Mesothelial cell of epicardium (in vitro differentiated cells): ENCODE measurements around the gene PML. TPM values are rescaled to one million over a fixed set of nuclear protein-coding genes. Genes with fewer than 3 reads are reported as not detected.
A peak's percentile ranks its signal among the peaks of the same experiment; 100 is the strongest.

Experiments used
- DNase-seq, 2 experiments: peaks; one replicate each; pipeline ENCODE4 v3.0.0; 2021; ENCODE audit warnings: low spot score in 2 of 2; ENCODE audit not compliant: unreplicated experiment in 2 of 2
- H3K27ac Mint-ChIP-seq: 2 replicates; pipeline ENCODE4 v1.8.0; 2021; ENCODE audit warnings: mixed read lengths
- H3K27me3 Mint-ChIP-seq: 2 replicates; pipeline ENCODE4 v1.8.0; 2021; ENCODE audit warnings: low read depth, mixed read lengths
- H3K36me3 Mint-ChIP-seq: 2 replicates; pipeline ENCODE4 v1.8.0; 2021; ENCODE audit warnings: mixed read lengths
- H3K4me1 Mint-ChIP-seq: 2 replicates; pipeline ENCODE4 v1.8.0; 2021; ENCODE audit warnings: mixed read lengths
- H3K4me3 Mint-ChIP-seq: 2 replicates; pipeline ENCODE4 v1.8.0; 2021; ENCODE audit warnings: mild to moderate bottlenecking, moderate library complexity, mixed read lengths
- H3K9me3 Mint-ChIP-seq: 2 replicates; pipeline ENCODE4 v1.8.0; 2021; ENCODE audit warnings: mixed read lengths
- total RNA-seq: library from RNA; stranded (reverse); gene quantifications from 3 replicates; pipeline ENCODE4 v1.2.1, GENCODE V29; 2021
- TF ChIP-seq, protein P1 (sequence below): fragments of 200-600 bp; sonication (generic); IDR thresholded peaks from one replicate; pipeline ENCODE4 v1.5.0; 2021; ENCODE audit warnings: antibody characterized with exemption; ENCODE audit not compliant: unreplicated experiment

PML gene, protein sequence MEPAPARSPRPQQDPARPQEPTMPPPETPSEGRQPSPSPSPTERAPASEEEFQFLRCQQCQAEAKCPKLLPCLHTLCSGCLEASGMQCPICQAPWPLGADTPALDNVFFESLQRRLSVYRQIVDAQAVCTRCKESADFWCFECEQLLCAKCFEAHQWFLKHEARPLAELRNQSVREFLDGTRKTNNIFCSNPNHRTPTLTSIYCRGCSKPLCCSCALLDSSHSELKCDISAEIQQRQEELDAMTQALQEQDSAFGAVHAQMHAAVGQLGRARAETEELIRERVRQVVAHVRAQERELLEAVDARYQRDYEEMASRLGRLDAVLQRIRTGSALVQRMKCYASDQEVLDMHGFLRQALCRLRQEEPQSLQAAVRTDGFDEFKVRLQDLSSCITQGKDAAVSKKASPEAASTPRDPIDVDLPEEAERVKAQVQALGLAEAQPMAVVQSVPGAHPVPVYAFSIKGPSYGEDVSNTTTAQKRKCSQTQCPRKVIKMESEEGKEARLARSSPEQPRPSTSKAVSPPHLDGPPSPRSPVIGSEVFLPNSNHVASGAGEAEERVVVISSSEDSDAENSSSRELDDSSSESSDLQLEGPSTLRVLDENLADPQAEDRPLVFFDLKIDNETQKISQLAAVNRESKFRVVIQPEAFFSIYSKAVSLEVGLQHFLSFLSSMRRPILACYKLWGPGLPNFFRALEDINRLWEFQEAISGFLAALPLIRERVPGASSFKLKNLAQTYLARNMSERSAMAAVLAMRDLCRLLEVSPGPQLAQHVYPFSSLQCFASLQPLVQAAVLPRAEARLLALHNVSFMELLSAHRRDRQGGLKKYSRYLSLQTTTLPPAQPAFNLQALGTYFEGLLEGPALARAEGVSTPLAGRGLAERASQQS
- 41.2 to 45.3 TPM (median 43.6 TPM) in 3 replicates for total RNA-seq

DNA sequence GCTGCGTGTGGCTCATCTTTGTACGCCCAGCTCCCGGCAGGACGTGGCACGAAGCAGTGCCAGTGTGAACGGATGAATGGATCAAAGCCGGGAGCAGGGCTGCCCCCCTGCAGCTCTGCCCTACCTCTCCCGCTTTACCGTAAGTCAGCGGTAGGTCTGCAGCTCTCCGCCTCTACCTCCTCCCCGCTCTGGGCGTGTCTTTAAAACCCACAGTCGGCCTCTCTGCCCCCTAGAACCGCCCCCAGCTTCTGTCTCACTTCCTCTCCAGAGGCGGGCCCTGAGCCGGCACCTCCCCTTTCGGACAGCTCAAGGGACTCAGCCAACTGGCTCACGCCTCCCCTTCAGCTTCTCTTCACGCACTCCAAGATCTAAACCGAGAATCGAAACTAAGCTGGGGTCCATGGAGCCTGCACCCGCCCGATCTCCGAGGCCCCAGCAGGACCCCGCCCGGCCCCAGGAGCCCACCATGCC, at the start of gene PML:
Gene PML, plus strand, starts transcription at position 304 of the 471 bp plus-strand sequence. Its CDS starts 97 bp downstream, at position 401.
- peak within 1 kb of the TSS; percentile 85 for H3K27ac Mint-ChIP-seq
- no peaks in the 10 kb centered on the region for H3K27me3 Mint-ChIP-seq
- TF ChIP-seq, protein P1, sequence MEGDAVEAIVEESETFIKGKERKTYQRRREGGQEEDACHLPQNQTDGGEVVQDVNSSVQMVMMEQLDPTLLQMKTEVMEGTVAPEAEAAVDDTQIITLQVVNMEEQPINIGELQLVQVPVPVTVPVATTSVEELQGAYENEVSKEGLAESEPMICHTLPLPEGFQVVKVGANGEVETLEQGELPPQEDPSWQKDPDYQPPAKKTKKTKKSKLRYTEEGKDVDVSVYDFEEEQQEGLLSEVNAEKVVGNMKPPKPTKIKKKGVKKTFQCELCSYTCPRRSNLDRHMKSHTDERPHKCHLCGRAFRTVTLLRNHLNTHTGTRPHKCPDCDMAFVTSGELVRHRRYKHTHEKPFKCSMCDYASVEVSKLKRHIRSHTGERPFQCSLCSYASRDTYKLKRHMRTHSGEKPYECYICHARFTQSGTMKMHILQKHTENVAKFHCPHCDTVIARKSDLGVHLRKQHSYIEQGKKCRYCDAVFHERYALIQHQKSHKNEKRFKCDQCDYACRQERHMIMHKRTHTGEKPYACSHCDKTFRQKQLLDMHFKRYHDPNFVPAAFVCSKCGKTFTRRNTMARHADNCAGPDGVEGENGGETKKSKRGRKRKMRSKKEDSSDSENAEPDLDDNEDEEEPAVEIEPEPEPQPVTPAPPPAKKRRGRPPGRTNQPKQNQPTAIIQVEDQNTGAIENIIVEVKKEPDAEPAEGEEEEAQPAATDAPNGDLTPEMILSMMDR, result no peak
- peak within 1 kb of the TSS; percentile 89 for H3K4me3 Mint-ChIP-seq
- peaks cover 2% of the 10 kb centered on the region for H3K36me3 Mint-ChIP-seq
- peaks cover 36% of the 10 kb centered on the region for H3K4me1 Mint-ChIP-seq
- H3K9me3 Mint-ChIP-seq, result no peaks in the 10 kb centered on the region
- DNase-seq, result peak; percentile 83 to 85

DNA sequence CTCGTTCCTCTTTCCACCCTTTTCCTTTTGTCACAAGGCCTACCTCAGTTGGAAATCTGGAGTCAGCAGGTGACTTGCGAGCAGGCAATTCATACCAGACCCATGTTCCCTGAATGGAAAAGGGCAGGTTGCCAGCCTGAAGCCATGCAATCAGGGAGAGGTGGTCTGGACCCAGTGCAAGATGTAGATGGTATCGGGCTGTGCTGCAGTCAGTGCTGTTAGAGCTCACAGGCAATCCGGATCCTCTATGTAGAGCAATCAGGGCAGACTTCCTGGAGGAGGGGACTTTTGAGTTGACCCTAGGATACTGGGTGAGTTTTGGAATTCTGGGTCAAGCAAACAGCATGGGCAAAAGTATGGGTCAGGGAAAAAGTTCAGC, 49.4 kb upstream of the PML start:
- H3K27ac Mint-ChIP-seq, result peak overlapping the region; percentile 15
- H3K9me3 Mint-ChIP-seq, result no peaks in the 10 kb centered on the region
- no peak for DNase-seq
- TF ChIP-seq, protein P1, result no peak
- H3K27me3 Mint-ChIP-seq, result no peaks in the 10 kb centered on the region
- peaks cover 12% of the 10 kb centered on the region for H3K36me3 Mint-ChIP-seq
- H3K4me3 Mint-ChIP-seq, result no peak overlapping the region
- H3K4me1 Mint-ChIP-seq, result peaks cover 49% of the 10 kb centered on the region

DNA sequence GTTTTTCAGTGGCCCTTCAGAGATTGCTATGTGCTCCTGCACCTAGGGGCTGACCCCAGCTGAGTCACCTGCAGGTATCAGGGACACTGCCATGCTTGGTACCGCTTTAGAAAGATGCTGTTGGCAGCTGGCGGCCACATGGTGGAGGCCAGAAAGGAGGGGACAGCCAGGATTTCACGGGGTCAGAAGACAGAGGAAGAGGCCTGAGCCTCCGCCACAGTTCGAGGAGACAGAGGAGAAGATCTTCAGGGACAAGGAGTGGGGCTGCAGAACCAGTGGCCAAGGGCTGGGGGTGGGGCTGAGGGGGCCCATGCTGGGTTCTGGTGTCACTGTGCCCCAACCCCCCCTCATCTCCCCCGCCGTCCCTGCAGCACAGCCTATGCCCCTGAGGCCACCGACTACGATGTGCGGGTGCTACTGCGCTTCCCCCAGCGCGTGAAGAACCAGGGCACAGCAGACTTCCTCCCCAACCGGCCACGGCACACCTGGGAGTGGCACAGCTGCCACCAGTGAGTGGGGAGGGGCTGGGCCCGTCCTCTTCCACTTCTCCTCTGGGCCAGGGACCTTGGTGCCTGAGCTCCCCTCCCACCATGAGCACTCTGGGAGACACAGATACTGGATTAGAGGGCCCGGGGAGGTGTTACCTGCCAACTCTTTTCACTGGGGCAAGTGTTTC, 48.3 kb upstream of the PML start:
- H3K27ac Mint-ChIP-seq, result peak overlapping the region; percentile 21
- H3K36me3 Mint-ChIP-seq, result peaks cover 12% of the 10 kb centered on the region
- TF ChIP-seq, protein P1, result no peak
- no peak for DNase-seq
- no peaks in the 10 kb centered on the region for H3K27me3 Mint-ChIP-seq
- H3K4me1 Mint-ChIP-seq, result peaks cover 40% of the 10 kb centered on the region
- H3K4me3 Mint-ChIP-seq, result no peak overlapping the region
- H3K9me3 Mint-ChIP-seq, result no peaks in the 10 kb centered on the region

DNA sequence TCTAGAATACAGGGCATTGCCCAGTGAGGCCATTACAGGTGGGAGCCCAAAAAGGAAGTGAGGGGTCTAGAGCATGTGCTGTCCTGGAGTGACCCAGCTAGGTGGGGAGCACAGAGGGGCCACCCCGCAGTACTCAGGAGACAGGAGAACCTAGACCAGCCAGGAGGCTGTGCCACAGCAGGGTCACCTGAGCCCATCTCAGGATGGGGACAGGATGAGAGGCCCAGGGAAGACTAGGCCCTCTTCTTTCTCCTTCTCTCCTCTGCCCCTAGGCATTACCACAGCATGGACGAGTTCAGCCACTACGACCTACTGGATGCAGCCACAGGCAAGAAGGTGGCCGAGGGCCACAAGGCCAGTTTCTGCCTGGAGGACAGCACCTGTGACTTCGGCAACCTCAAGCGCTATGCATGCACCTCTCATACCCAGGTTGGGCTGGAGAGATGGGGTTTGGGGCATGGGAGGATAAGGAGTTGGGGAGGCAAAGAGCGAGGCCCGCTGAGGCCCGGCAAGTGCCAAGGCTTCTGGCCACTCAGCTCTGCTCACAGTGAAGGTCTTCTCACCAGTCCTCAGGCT, 47.6 kb upstream of the PML start:
- Mint-ChIP-seq H3K9me3 (no peaks in the 10 kb centered on the region), H3K4me3 (no peak overlapping the region), H3K27ac (no peak overlapping the region), H3K4me1 (peaks cover 37% of the 10 kb centered on the region), H3K27me3 (no peaks in the 10 kb centered on the region), H3K36me3 (peaks cover 12% of the 10 kb centered on the region)
- TF ChIP-seq, protein P1, result no peak
- no peak for DNase-seq

DNA sequence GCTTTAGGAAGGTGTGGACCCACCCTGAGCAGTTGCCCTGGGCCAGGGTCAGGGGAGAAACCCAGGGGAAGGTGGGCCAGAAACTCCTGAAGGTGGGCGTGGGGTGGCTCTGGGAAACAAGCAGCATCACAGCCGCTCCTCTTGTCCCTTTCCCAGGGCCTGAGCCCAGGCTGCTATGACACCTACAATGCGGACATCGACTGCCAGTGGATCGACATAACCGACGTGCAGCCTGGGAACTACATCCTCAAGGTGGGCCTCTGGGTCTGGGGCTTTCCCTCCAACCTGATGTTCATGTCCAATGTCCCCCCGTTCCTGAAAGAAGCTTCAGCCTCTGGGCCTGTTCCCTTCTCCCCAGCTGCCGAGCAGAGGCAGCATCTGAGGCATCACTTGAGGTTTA, 46.9 kb upstream of the PML start:
- Mint-ChIP-seq H3K27me3 (no peaks in the 10 kb centered on the region), H3K36me3 (peaks cover 12% of the 10 kb centered on the region), H3K27ac (no peak overlapping the region), H3K4me1 (peaks cover 37% of the 10 kb centered on the region), H3K9me3 (no peaks in the 10 kb centered on the region), H3K4me3 (no peak overlapping the region)
- TF ChIP-seq, protein P1, result no peak
- DNase-seq, result no peak
